Neuronal stem cell (in vitro differentiated cells): Measurements from ENCODE around the gene IGDCC3.

Source experiments
- DNase-seq: peaks from one replicate; pipeline ENCODE4 v3.0.0-alpha.2; 2013; ENCODE audit warnings: low spot score
- H2AFZ ChIP-seq: one replicate; pipeline ENCODE4 v1.6.1; 2013; ENCODE audit warnings: mild to moderate bottlenecking, low read length, inconsistent platforms
- H2AK5ac ChIP-seq: 2 replicates; pipeline ENCODE4 v1.6.1; 2013; ENCODE audit warnings: low read depth, mild to moderate bottlenecking, inconsistent platforms, low read length, moderate library complexity, mixed read lengths
- H2BK120ac ChIP-seq: 2 replicates; pipeline ENCODE4 v1.6.1; 2013; ENCODE audit warnings: low read depth, mild to moderate bottlenecking, inconsistent platforms, low read length, moderate library complexity, mixed read lengths
- H2BK12ac ChIP-seq: one replicate; pipeline ENCODE4 v1.6.1; 2013; ENCODE audit warnings: low read length, inconsistent platforms
- H2BK15ac ChIP-seq: 2 replicates; pipeline ENCODE4 v1.6.1; 2013; ENCODE audit warnings: mild to moderate bottlenecking, low read length, inconsistent platforms, mixed read lengths
- H2BK5ac ChIP-seq: one replicate; pipeline ENCODE4 v1.6.1; 2013; ENCODE audit warnings: inconsistent platforms, mild to moderate bottlenecking, low read length, moderate library complexity
- H3K14ac ChIP-seq: one replicate; pipeline ENCODE4 v1.6.1; 2013; ENCODE audit warnings: low read length, inconsistent platforms
- H3K18ac ChIP-seq: 2 replicates; pipeline ENCODE4 v1.6.1; 2013; ENCODE audit warnings: low read length, inconsistent platforms
- H3K23ac ChIP-seq: 2 replicates; pipeline ENCODE4 v1.6.1; 2013; ENCODE audit warnings: low read depth, mild to moderate bottlenecking, mixed read lengths, low read length, inconsistent platforms; ENCODE audit not compliant: poor library complexity
- H3K27ac ChIP-seq: replicated peaks from 3 replicates; pipeline ENCODE4 v1.5.1; 2013; ENCODE audit warnings: low read length, inconsistent platforms
- H3K27me3 ChIP-seq, 3 experiments: 2 replicates each; pipeline ENCODE4 v1.6.1; 2013; ENCODE audit warnings: low read length in 3 of 3, mild to moderate bottlenecking in 2 of 3, inconsistent platforms in 1 of 3, low read depth in 1 of 3, mixed read lengths in 1 of 3, moderate library complexity in 1 of 3; ENCODE audit not compliant: control insufficient read depth in 3 of 3, insufficient read depth in 3 of 3
- H3K36me3 ChIP-seq, 2 donors: replicated peaks in 1 of 2; 2 replicates each; pipeline ENCODE4 v1.6.1; 2013; ENCODE audit warnings: low read length in 2 of 2; ENCODE audit not compliant: control insufficient read depth in 2 of 2, insufficient read depth in 2 of 2
- H3K4ac ChIP-seq: 2 replicates; pipeline ENCODE4 v1.6.1; 2013; ENCODE audit warnings: inconsistent platforms, mild to moderate bottlenecking, low read length, moderate library complexity
- H3K4me1 ChIP-seq, 2 donors: 1 replicate in 1 of 2; 2 replicates in 1 of 2; pipeline ENCODE4 v1.6.1; 2013; ENCODE audit warnings: low read length in 2 of 2, low read depth in 1 of 2; ENCODE audit not compliant: control insufficient read depth in 2 of 2, insufficient read depth in 1 of 2
- H3K4me2 ChIP-seq: one replicate; pipeline ENCODE4 v1.6.1; 2013; ENCODE audit warnings: mild to moderate bottlenecking, low read length, inconsistent platforms; ENCODE audit not compliant: insufficient read depth, poor library complexity, severe bottlenecking
- H3K4me3 ChIP-seq, 2 donors: 2 replicates each; pipeline ENCODE4 v1.5.1; 2013; ENCODE audit warnings: low read length in 2 of 2, mild to moderate bottlenecking in 2 of 2, inconsistent platforms in 1 of 2, moderate library complexity in 1 of 2
- H3K79me1 ChIP-seq: one replicate; pipeline ENCODE4 v1.6.1; 2013; ENCODE audit warnings: low read depth, mild to moderate bottlenecking, inconsistent platforms, low read length, moderate library complexity
- H3K9ac ChIP-seq: one replicate; pipeline ENCODE4 v1.6.1; 2013; ENCODE audit warnings: mild to moderate bottlenecking, low read depth, low read length, inconsistent platforms; ENCODE audit not compliant: poor library complexity
- H3K9me3 ChIP-seq, 2 donors: replicated peaks in 1 of 2; 2 replicates each; pipeline versions ENCODE3 to v1.6.1; 2013; ENCODE audit warnings: low read length in 2 of 2, mild to moderate bottlenecking in 2 of 2, inconsistent platforms in 1 of 2, low read depth in 1 of 2, mixed read lengths in 1 of 2, moderate library complexity in 1 of 2; ENCODE audit not compliant: control insufficient read depth in 2 of 2, insufficient read depth in 1 of 2
- H4K8ac ChIP-seq: one replicate; pipeline ENCODE4 v1.6.1; 2013; ENCODE audit warnings: low read depth, mild to moderate bottlenecking, inconsistent platforms, low read length, moderate library complexity
- H4K91ac ChIP-seq: one replicate; pipeline ENCODE4 v1.6.1; 2013; ENCODE audit warnings: low read length, low read depth, mild to moderate bottlenecking, inconsistent platforms; ENCODE audit not compliant: poor library complexity
- WGBS, 2 donors: extraction: QIAGEN DNeasy Blood & Tissue Kit; methylation state at CpG; one replicate each; pipeline ENCODE4 v1.1.7; 2013; ENCODE audit warnings: missing lambda C conversion rate in 2 of 2, mixed read lengths in 1 of 2; ENCODE audit not compliant: insufficient read length in 2 of 2, insufficient replicate concordance in 1 of 2; ENCODE audit errors: extremely low coverage in 2 of 2; 5-methylcytosine and 5-hydroxymethylcytosine counted together

Gene IGDCC3

GRCh38 chr15:65423150-65423975, 45.6 kb upstream of the IGDCC3 start:
- peak overlapping the region; percentile 83 for H2BK120ac ChIP-seq
- DNase-seq = no peak
- peak overlapping the region; percentile 88 for H3K9ac ChIP-seq
- H3K18ac ChIP-seq = peak overlapping the region; percentile 97
- peaks cover 0 to 12% of the 10 kb centered on the region in 2 donors for H3K36me3 ChIP-seq
- H3K79me1 ChIP-seq = peaks cover 7% of the 10 kb centered on the region
- peak overlapping the region; percentile 79 for H3K4ac ChIP-seq
- H3K23ac ChIP-seq = peak overlapping the region; percentile 95
- peak overlapping the region; percentile 99 for H2BK5ac ChIP-seq
- H2AFZ ChIP-seq = peak overlapping the region; percentile 93
- no CpG with 5 or more reads among the region's 28 CpGs for WGBS, 2 donors
- no peaks in the 10 kb centered on the region for H3K9me3 ChIP-seq
- H3K4me2 ChIP-seq = peak overlapping the region; percentile 85
- H3K27ac ChIP-seq = peak overlapping the region; percentile 61
- peak overlapping the region; percentile 41 for H2AK5ac ChIP-seq
- H3K27me3 ChIP-seq = no peaks in the 10 kb centered on the region
- H3K14ac ChIP-seq = peak overlapping the region; percentile 25
- H2BK12ac ChIP-seq = peak overlapping the region; percentile 98
- peaks cover 27 to 28% of the 10 kb centered on the region in 2 donors for H3K4me1 ChIP-seq
- no peak overlapping the region for H4K8ac ChIP-seq
- peak overlapping the region; percentile 73 for H4K91ac ChIP-seq
- H2BK15ac ChIP-seq = peak overlapping the region; percentile 100
- peak overlapping the region; percentile 92 to 93 for H3K4me3 ChIP-seq

GRCh38 chr15:65421360-65422215, 43.8 kb upstream of the IGDCC3 start:
- H2AK5ac ChIP-seq = peak overlapping the region; percentile 97
- peak overlapping the region; percentile 81 for H3K4ac ChIP-seq
- peaks cover 37 to 42% of the 10 kb centered on the region in 2 donors for H3K4me1 ChIP-seq
- peak overlapping the region; percentile 100 for H3K4me2 ChIP-seq
- DNase-seq = peak; percentile 97
- H4K91ac ChIP-seq = peak overlapping the region; percentile 48
- H4K8ac ChIP-seq = peak overlapping the region; percentile 95
- peak overlapping the region; percentile 95 for H2BK15ac ChIP-seq
- peak overlapping the region; percentile 100 for H3K27ac ChIP-seq
- peak overlapping the region; percentile 92 for H2AFZ ChIP-seq
- peak overlapping the region; percentile 99 for H3K9ac ChIP-seq
- peak overlapping the region; percentile 99 for H2BK5ac ChIP-seq
- peak overlapping the region; percentile 92 to 93 for H3K4me3 ChIP-seq
- peak overlapping the region; percentile 100 for H3K18ac ChIP-seq
- H3K79me1 ChIP-seq = peaks cover 7% of the 10 kb centered on the region
- H3K9me3 ChIP-seq = no peaks in the 10 kb centered on the region
- peak overlapping the region; percentile 81 for H3K23ac ChIP-seq
- H3K36me3 ChIP-seq = peaks cover 0 to 16% of the 10 kb centered on the region in 2 donors
- WGBS, 2 donors = no CpG with 5 or more reads among the region's 39 CpGs
- H3K14ac ChIP-seq = peak overlapping the region; percentile 82
- no peaks in the 10 kb centered on the region for H3K27me3 ChIP-seq
- H2BK120ac ChIP-seq = peak overlapping the region; percentile 76
- peak overlapping the region; percentile 85 for H2BK12ac ChIP-seq

GRCh38 chr15:65420975-65421359, 43.2 kb upstream of the IGDCC3 start:
- no CpG with 5 or more reads among the region's 17 CpGs for WGBS, 2 donors
- peak overlapping the region; percentile 100 for H3K27ac ChIP-seq

More at GRCh38 chr15:65420975-65421359, 43.2 kb upstream of the IGDCC3 start:
- Histone ChIP-seq H3K4me3 (peak overlapping the region; percentile 65 to 92), H2BK120ac (peak overlapping the region; percentile 33), H4K8ac (no peak overlapping the region), H2AFZ (peak overlapping the region; percentile 92), H4K91ac (no peak overlapping the region), H3K79me1 (peaks cover 7% of the 10 kb centered on the region), H2BK12ac (no peak overlapping the region), H3K23ac (no peak overlapping the region), H3K9me3 (no peaks in the 10 kb centered on the region), H3K27me3 (no peaks in the 10 kb centered on the region), H2BK15ac (peak overlapping the region; percentile 57), H3K9ac (peak overlapping the region; percentile 71), H3K18ac (peak overlapping the region; percentile 95), H2AK5ac (peak overlapping the region; percentile 23), H2BK5ac (peak overlapping the region; percentile 1), H3K4me1 (peaks cover 39 to 43% of the 10 kb centered on the region in 2 donors), H3K4ac (no peak overlapping the region), H3K4me2 (peak overlapping the region; percentile 100), H3K36me3 (peaks cover 0 to 16% of the 10 kb centered on the region in 2 donors), H3K14ac (no peak overlapping the region)
- DNase-seq = no peak
